NCI-H146 treated with DMSO at 0.1 percent for 48 hours (cell line): ENCODE results near the gene AKR7A2.

Source experiments
- DNase-seq: peaks from one replicate; lab custom pipeline; 2025; ENCODE audit not compliant: unreplicated experiment; lab: John Stamatoyannopoulos, UW

AKR7A2 gene

GRCh38 chr1:19343617-19344350 lies 31.8 kb upstream of the AKR7A2 start:
- no peak for DNase-seq

DNA sequence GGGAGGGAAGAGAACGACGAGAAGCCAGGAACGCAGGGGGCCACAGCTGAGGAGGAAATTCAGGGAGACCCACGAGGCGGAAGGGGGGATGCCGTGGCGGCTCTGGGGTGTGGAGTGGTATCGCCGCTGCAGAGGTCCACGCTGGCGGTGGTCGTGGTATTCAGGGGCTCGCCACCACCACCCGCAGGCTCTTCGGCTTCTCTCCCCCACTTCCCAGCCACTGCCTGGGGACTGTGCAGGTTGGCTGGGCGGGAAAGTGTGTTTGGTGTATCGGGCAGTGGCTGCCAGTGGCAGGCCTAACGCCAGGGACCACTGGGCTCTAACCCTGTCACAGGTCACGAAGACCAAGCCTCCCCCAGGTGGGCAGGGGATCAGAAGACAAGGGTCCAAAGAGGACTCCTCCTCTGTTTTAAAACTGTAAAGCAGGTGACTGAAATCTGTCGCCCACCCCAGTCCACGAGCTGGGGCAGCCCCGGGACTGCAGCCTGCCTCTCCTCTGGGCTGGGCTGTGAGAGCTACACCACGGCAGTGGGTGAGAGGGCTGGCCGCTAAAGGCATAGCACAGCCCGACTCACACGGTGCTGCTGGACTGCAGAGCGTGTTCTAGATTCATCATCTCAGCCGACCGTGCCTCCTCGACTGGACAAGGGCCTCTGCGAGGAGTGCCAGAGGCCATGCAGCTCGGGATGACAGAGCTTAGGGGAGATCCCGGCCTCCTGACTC lies 31.1 kb upstream of the AKR7A2 start:
- no peak for DNase-seq

- DNase-seq: no peak
Measured at GRCh38 chr1:19342062-19342750, 30.3 kb upstream of the AKR7A2 start.

- peak; percentile 1 for DNase-seq
Measured at GRCh38 chr1:19341201-19342061, 29.5 kb upstream of the AKR7A2 start.

DNA sequence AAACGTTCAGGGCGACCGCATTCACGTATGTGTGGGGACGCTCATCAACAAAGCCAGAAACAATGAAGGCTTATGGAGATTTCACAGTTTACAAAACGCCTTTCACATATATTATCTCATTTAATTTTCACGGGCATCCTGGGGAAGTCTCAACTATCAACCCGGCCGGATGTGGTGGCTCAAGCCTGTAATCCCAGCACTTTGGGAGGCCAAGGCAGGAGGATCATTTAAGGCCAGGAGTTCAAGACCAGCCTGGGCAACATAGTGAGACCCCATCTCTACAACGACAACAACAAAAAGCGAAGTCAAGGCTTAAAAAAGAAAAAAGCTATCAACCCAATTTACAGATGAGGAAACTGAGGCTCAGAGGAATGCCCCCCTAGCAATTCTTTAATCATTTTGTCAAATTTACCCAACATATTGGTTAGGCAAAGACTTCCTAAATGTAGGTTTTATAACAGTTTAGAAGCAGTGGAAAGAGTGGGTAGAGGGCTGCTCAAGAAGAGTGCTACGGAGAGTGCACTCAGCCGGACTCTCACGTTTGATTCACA lies 28.5 kb upstream of the AKR7A2 start:
- no peak for DNase-seq

DNA sequence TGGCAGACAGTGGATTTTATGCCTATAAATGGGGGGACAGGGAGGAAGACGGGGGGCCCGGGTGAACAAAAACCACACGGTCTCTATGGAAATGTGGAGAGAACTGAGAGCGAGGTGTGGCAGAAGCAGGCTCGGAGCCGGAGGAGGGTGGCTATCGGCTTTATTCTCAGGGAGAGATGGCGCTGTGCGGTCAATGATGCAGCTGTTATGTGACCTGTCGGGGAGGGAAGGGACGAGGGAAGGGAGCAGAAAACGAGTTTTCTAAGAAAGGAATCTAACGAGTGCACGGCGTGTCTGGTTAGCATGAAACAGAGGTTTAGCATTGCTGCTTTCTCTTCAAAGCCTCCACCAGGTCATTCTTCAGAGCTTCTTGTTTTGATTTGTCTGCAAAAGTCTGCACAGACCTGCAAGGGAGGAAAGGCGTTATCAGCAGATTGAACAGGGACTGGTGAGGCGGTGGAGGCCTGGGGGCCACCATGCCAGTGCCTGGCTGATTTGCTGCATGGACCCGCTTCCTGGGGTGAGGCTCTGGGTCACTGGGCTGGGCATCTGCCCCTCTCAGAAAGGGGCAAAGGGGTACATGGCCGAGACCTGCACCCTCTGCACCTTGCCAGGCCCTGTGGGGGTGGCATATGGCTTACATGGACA lies 27.4 kb upstream of the AKR7A2 start:
- no peak for DNase-seq

DNA sequence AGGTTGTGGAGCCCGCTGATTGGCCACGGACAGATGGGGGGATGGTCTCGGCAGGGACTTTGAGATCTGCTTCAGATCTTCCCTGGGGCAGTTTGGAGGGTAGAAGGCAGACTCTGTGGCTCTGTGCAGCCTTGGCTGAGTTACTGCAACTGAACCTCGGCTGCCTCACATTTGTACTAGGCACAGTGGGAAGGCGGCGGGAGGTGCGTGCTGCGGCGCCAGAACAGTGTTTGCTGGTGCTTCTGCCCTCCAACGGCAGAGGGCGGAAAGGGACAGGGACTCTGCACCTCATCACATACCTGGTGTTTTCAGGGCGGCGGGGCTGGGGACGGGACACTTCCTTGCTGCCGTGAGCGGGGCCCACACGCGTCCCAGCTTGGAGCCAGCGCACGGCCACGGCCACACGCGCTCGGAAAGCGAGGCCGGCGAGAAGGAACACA lies 26.4 kb upstream of the AKR7A2 start:
- no peak for DNase-seq

DNA sequence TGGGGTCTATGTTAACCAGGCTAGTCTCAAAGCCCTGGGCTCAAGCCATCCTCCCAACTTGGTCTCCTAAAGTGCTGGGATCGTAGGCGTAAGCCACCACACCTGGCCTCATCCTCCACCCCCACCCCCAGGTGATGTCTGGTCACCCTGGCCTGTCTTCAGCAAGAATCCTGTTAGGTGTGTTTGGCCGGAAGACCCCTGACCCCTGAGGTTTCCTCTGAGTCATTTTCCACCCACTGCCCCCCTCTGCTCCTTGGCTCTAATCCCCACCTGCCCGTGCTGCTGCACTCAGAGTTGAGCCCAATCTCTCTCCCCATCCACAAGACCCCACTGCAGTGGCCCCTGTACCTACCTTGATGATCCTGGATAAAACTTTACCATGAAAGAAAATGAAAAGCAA lies 25.3 kb upstream of the AKR7A2 start:
- no peak for DNase-seq

- no peak for DNase-seq
Measured at GRCh38 chr1:19336543-19336942, 24.6 kb upstream of the AKR7A2 start.

DNA sequence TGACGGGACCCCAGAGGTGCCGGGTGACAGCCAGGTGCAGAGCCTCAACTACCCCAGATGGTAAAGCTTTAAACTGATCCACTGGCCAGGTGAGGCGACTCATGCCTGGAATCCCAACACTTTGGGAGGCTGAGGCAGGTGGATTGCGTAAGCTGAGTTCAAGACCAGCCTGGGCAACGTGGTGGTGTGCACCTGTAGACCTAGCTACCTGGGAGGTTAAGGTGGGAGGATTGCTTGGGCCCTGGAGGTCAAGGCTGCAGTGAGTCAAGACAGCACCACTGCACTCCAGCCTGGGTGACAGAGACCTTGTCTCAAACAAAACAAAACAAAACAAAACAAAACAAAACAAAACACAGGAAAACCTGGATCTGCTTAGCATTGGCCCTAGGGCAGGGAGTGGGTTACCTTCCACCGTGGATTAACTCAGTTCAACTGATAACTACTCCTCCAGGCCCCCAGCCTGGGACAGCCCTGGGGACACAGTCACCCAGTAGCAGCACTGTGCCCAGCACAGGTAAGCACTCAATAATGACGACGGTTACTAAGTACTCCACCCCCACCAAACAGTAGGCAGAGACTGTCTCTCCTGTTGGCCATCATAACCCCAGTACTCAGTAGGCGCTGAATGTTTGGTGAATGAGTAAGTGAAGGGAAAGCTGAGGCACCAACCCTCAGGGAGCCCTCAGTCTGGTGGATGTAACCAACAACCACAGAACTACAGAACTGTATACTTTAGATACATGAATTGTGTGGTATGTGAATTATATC lies 21.8 kb upstream of the AKR7A2 start:
- DNase-seq: no peak

- no peak for DNase-seq
Measured at GRCh38 chr1:19332832-19333231, 20.9 kb upstream of the AKR7A2 start.

DNA sequence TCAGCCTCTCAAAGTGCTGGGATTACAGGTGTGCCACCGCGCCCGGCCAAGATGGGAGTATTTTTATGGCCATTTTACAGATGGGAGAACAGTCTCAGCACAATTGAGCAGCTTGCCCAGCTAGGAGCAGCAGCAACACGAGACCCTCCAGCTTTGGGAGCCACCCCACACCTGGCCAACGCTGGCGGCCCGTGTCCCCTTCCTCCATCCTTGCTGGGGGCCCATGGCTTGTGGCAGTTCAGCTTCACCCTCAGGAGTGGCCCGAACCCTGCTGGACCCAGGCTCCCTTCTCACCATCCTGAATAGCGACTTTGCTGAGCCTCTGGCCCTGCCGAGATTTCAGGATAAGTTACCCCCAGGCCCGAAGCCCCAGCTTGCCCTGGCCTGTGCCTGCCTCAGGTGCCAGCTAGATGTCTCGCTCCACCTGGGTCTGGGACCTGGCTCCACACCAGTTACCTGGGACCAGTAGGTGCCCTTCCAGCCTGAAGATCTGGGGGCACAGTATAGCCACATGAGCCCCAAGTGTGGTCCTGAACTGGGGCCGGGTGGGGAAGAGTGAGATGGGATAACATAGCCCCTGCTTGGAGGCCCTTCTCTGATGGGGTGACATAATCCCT lies 19.4 kb upstream of the AKR7A2 start:
- no peak for DNase-seq

GRCh38 chr1:19330449-19331135 lies 18.6 kb upstream of the AKR7A2 start:
- DNase-seq: no peak

DNA sequence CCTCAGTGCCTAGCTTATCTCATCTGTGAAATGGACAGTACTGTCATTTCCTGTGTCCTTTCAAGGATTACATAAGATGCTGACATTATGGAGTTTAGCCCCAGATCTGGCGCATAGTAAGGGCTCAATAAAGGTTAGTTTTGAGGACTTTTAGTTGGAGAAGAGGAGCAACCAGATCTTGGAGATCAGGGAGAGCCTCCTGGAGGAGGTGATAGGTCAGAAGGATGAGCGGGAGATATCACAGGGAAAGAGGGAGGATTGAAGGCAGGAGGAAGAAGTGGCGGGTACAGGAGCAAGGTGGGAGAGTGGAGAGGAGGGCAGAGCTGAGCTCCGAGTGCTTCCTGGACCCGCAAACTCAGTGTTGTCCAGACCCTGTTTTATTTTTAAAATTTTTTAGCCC lies 17.7 kb upstream of the AKR7A2 start:
- DNase-seq: no peak

GRCh38 chr1:19329188-19329587 lies 17.2 kb upstream of the AKR7A2 start:
- DNase-seq: no peak

GRCh38 chr1:19328486-19328885 lies 16.5 kb upstream of the AKR7A2 start:
- no peak for DNase-seq

DNA sequence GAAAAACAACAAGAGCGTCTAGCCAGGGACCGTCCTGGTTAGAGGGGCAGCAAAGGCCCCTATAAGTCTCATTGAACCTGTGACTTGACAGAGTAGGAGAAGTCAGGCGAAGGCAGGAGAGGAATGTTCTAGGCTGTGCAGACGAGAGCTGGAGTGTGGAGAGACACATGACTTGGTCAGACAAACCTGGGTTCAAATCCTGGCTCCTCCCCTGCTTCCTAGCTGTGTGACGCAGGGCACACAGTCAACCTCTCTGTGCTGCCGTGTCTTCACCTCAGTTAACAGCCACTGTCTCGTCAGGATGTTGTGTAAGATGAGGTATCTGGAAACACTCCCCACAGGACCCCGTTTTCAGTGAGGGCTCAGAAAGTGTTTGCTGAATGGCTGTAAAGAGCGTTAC lies 15.8 kb upstream of the AKR7A2 start:
- DNase-seq: no peak

DNA sequence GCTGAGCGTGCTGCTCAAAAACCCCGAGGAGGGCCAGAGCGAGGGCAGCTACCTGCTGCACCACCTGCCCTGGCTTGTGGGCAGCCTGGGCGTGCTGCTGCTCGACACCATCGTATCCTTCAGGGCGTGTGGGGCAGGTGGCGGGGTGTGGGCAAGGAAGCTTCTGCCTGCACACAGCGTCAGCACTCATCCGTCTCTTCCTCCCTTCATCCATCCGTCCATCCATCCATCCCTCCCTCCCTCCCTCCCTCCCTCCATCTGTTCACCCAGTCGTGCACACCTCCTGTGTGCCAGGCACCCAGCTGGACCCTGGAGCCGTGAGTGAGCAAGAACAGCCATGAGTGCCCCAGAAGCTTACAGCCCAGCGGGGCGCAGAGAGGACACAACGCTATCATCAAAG lies 15.4 kb upstream of the AKR7A2 start:
- no peak for DNase-seq

DNA sequence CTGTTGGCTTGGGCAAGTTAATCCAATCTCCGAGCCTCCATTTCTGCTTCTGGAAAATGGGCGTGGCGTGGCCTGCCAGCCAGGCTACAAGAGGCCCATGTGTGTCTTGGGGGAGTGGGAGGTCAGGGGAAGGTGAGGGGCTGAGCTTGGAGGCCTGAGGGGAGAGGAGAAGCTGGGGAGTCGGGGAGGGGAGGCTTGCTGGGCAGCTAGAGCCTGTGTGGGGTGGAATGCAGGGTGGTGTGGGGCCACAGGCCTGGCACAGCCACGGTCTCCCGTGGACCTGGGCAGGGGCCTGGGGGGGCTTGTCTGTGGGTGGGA lies 14.8 kb upstream of the AKR7A2 start:
- DNase-seq: no peak
